H9 (cell line): ENCODE data around the gene SLC25A42. TPM values are rescaled to one million over a fixed set of nuclear protein-coding genes. Genes with fewer than 3 reads are reported as not detected.

ENCODE experiments used
- DNase-seq: peaks from one replicate; pipeline ENCODE4 v3.0.0-alpha.2; 2017
- H2AFZ ChIP-seq: one replicate; pipeline ENCODE4 v1.6.1; 2013; ENCODE audit warnings: mild to moderate bottlenecking, low read length, control low read depth, moderate library complexity
- H2AK5ac ChIP-seq: 2 replicates; pipeline ENCODE4 v1.6.1; 2013; ENCODE audit warnings: low read length, control low read depth, mixed read lengths; ENCODE audit not compliant: insufficient read length
- H2BK120ac ChIP-seq: one replicate; pipeline ENCODE4 v1.6.1; 2013; ENCODE audit warnings: low read depth, mild to moderate bottlenecking, low read length, control low read depth, inconsistent platforms; ENCODE audit not compliant: poor library complexity, severe bottlenecking
- H2BK12ac ChIP-seq: 2 replicates; pipeline ENCODE4 v1.6.1; 2013; ENCODE audit warnings: low read length, control low read depth, mixed read lengths, low read depth; ENCODE audit not compliant: insufficient read length
- H2BK15ac ChIP-seq: 2 replicates; pipeline ENCODE4 v1.6.1; 2013; ENCODE audit warnings: low read depth, low read length, control low read depth
- H2BK20ac ChIP-seq: one replicate; pipeline ENCODE4 v1.6.1; 2013; ENCODE audit warnings: low read depth, mild to moderate bottlenecking, low read length, control low read depth, inconsistent platforms; ENCODE audit not compliant: poor library complexity, severe bottlenecking
- H2BK5ac ChIP-seq: 2 replicates; pipeline ENCODE4 v1.6.1; 2013; ENCODE audit warnings: low read length, control low read depth, mixed read lengths; ENCODE audit not compliant: insufficient read length
- H3K14ac ChIP-seq: 2 replicates; pipeline ENCODE4 v1.6.1; 2013; ENCODE audit warnings: low read length, control low read depth; ENCODE audit not compliant: insufficient read depth
- H3K18ac ChIP-seq: 2 replicates; pipeline ENCODE4 v1.6.1; 2013; ENCODE audit warnings: low read depth, mild to moderate bottlenecking, mixed read lengths, low read length, control low read depth; ENCODE audit not compliant: insufficient read length
- H3K23ac ChIP-seq: 2 replicates; pipeline ENCODE4 v1.6.1; 2013; ENCODE audit warnings: low read length, control low read depth, mixed read lengths, low read depth; ENCODE audit not compliant: insufficient read length
- H3K23me2 ChIP-seq: 2 replicates; pipeline ENCODE4 v1.6.1; 2013; ENCODE audit warnings: low read depth, mild to moderate bottlenecking, mixed read lengths, low read length, control low read depth; ENCODE audit not compliant: insufficient read length, poor library complexity, severe bottlenecking
- H3K27ac ChIP-seq: 2 replicates; pipeline ENCODE4 v1.5.1; 2013; ENCODE audit warnings: low read length, control low read depth, mixed read lengths, low read depth; ENCODE audit not compliant: insufficient read length
- H3K27me3 ChIP-seq: 2 replicates; pipeline ENCODE4 v1.6.1; 2013; ENCODE audit warnings: low read length, control low read depth, inconsistent platforms; ENCODE audit not compliant: insufficient read depth
- H3K4ac ChIP-seq: 2 replicates; pipeline ENCODE4 v1.6.1; 2013; ENCODE audit warnings: low read depth, mild to moderate bottlenecking, control low read depth, inconsistent platforms, low read length, moderate library complexity
- H3K4me1 ChIP-seq: 2 replicates; pipeline ENCODE4 v1.6.1; 2013; ENCODE audit warnings: low read length, control low read depth, inconsistent platforms; ENCODE audit not compliant: insufficient read depth
- H3K4me2 ChIP-seq: 2 replicates; pipeline ENCODE4 v1.6.1; 2013; ENCODE audit warnings: low read length, control low read depth, mixed read lengths; ENCODE audit not compliant: insufficient read length, insufficient read depth
- H3K56ac ChIP-seq: 2 replicates; pipeline ENCODE4 v1.6.1; 2013; ENCODE audit warnings: low read depth, mild to moderate bottlenecking, mixed read lengths, low read length, control low read depth; ENCODE audit not compliant: insufficient read length
- H3K79me1 ChIP-seq: 2 replicates; pipeline ENCODE4 v1.6.1; 2013; ENCODE audit warnings: low read depth, mild to moderate bottlenecking, moderate library complexity, low read length, control low read depth, inconsistent platforms; ENCODE audit not compliant: insufficient read depth, poor library complexity, severe bottlenecking
- H3K79me2 ChIP-seq: 2 replicates; pipeline ENCODE4 v1.6.1; 2013; ENCODE audit warnings: low read length, control low read depth, inconsistent platforms; ENCODE audit not compliant: insufficient read depth
- H3K9ac ChIP-seq: 2 replicates; pipeline ENCODE4 v1.6.1; 2013; ENCODE audit warnings: low read length, control low read depth, mixed read lengths; ENCODE audit not compliant: insufficient read length; ENCODE audit errors: extremely low read depth
- H3K9me3 ChIP-seq: one replicate; pipeline ENCODE4 v1.6.1; 2013; ENCODE audit warnings: low read depth, low read length, inconsistent platforms; ENCODE audit not compliant: control insufficient read depth
- H3T11ph ChIP-seq: one replicate; pipeline ENCODE4 v1.6.1; 2013; ENCODE audit warnings: mild to moderate bottlenecking, low read length, control low read depth, inconsistent platforms
- H4K20me1 ChIP-seq: one replicate; pipeline ENCODE4 v1.6.1; 2013; ENCODE audit not compliant: control insufficient read depth, insufficient read length, insufficient read depth
- H4K5ac ChIP-seq: 2 replicates; pipeline ENCODE4 v1.6.1; 2013; ENCODE audit warnings: low read depth, mild to moderate bottlenecking, mixed read lengths, low read length, control low read depth; ENCODE audit not compliant: insufficient read length
- H4K8ac ChIP-seq: replicated peaks from 2 replicates; pipeline ENCODE4 v1.6.1; 2013; ENCODE audit warnings: low read length, control low read depth, mixed read lengths, low read depth; ENCODE audit not compliant: insufficient read length
- H4K91ac ChIP-seq: 2 replicates; pipeline ENCODE4 v1.6.1; 2013; ENCODE audit warnings: low read depth, mild to moderate bottlenecking, moderate library complexity, mixed read lengths, low read length, control low read depth; ENCODE audit not compliant: insufficient read length
- H3K27ac Mint-ChIP-seq, 3 experiments: 2 replicates in 2 of 3; 3 replicates in 1 of 3; pipeline ENCODE4 v1.8.0; 2020 to 2021; ENCODE audit warnings: mixed read lengths in 3 of 3, mild to moderate bottlenecking in 1 of 3, moderate library complexity in 1 of 3
- H3K27me3 Mint-ChIP-seq: 2 replicates; pipeline ENCODE4 v1.8.0; 2021; ENCODE audit warnings: low read depth, mild to moderate bottlenecking, moderate library complexity, mixed read lengths
- H3K36me3 Mint-ChIP-seq, 3 experiments: 2 replicates in 2 of 3; 3 replicates in 1 of 3; pipeline ENCODE4 v1.8.0; 2020 to 2021; ENCODE audit warnings: low read depth in 3 of 3, mixed read lengths in 3 of 3; ENCODE audit not compliant: insufficient read depth in 1 of 3
- H3K4me1 Mint-ChIP-seq, 2 experiments: 2 replicates each; pipeline ENCODE4 v1.8.0; 2020; ENCODE audit warnings: mixed read lengths in 2 of 2
- H3K4me3 Mint-ChIP-seq, 2 experiments: 2 replicates in 1 of 2; 3 replicates in 1 of 2; pipeline ENCODE4 v1.8.0; 2020 to 2021; ENCODE audit warnings: mild to moderate bottlenecking in 2 of 2, mixed read lengths in 2 of 2, moderate library complexity in 1 of 2
- H3K9me3 Mint-ChIP-seq, 2 experiments: 2 replicates in 1 of 2; 3 replicates in 1 of 2; pipeline ENCODE4 v1.8.0; 2020; ENCODE audit warnings: mild to moderate bottlenecking in 2 of 2, mixed read lengths in 2 of 2, moderate library complexity in 1 of 2
- WGBS: extraction: QIAGEN DNeasy Blood & Tissue Kit; methylation state at CpG from one replicate; pipeline ENCODE4 v1.1.7; 2013; ENCODE audit warnings: missing lambda C conversion rate, low lambda C conversion rate, mixed read lengths; ENCODE audit not compliant: insufficient read length; ENCODE audit errors: extremely low coverage; 5-methylcytosine and 5-hydroxymethylcytosine counted together
- total RNA-seq: library from RNA; stranded (reverse); gene quantifications from 2 replicates; pipeline ENCODE4 v1.2.1, GENCODE V29; 2021
- TF ChIP-seq, protein P1 (sequence below): fragments of 200-600 bp; sonication (generic); conservative IDR thresholded peaks from 3 replicates; pipeline ENCODE4 v1.8.0; 2021; ENCODE audit warnings: antibody characterized with exemption, mild to moderate bottlenecking

The SLC25A42 gene
- total RNA-seq, 1 experiment from 2014 or later = 3.6 TPM

DNA sequence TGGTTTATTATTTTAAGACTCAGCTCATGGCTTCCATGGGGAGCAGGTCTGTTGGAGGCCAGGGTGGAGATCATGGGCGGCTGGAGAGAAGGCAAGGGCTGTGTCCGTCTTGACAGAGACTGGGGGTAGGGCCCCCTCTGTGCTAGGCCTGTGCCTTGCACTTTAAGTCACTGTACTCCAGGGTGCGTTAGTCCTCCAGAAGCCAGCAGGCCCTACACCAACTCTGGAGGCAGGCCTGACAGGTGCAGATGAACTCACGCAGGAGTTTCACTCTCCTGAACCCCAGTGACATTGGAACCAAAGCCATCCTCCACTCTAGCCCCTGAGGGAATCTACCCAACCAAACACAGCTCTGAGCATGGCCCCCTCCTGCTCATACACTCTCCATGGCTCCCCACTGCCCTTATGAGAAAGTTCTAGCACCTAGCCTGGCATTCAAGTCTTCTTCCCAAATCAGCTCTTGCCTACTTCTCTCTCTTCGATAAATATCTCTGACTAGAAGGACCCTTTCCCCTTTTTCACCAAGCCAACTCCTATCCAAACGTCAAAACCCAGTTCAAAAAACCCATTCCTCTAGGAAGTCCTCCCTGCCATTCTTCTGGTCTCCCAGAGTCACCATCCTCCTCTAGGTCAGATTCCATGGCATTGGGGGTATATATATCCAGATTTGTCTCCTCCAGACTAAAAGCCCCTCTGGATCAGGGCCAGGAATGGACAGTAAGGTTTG lies 91.1 kb downstream of the SLC25A42 start:
- Histone ChIP-seq H3K9me3 (no peaks in the 10 kb centered on the region), H2BK15ac (no peak overlapping the region), H2BK5ac (no peak overlapping the region), H2AK5ac (no peak overlapping the region), H3K23ac (no peak overlapping the region), H3K27me3 (no peaks in the 10 kb centered on the region), H2BK20ac (no peak overlapping the region), H2BK120ac (no peak overlapping the region), H4K5ac (no peak overlapping the region), H3K56ac (no peak overlapping the region), H3K23me2 (no peaks in the 10 kb centered on the region), H2BK12ac (no peak overlapping the region), H3T11ph (no peak overlapping the region), H4K91ac (no peak overlapping the region), H3K79me1 (no peaks in the 10 kb centered on the region), H3K9ac (no peak overlapping the region), H3K4me2 (no peak overlapping the region), H3K18ac (no peak overlapping the region), H2AFZ (no peak overlapping the region), H4K20me1 (no peaks in the 10 kb centered on the region), H3K4ac (no peak overlapping the region), H3K4me1 (no peaks in the 10 kb centered on the region), H4K8ac (no peak overlapping the region), H3K14ac (no peak overlapping the region; the same call in 1 of the 2 replicates), H3K79me2 (no peaks in the 10 kb centered on the region), H3K27ac (no peak overlapping the region)
- H3K27ac Mint-ChIP-seq = peak overlapping the region in 2 of 3 experiments; percentile 7 to 23; a peak in 1 of 7 replicates
- H3K4me1 Mint-ChIP-seq = peaks cover 6 to 11% of the 10 kb centered on the region in 2 experiments; a peak in 3 of 4 replicates
- H3K4me3 Mint-ChIP-seq = no peak overlapping the region; a peak in 1 of 5 replicates
- H3K9me3 Mint-ChIP-seq = no peaks in the 10 kb centered on the region; a peak in 1 of 5 replicates
- no peaks in the 10 kb centered on the region; a peak in 1 of 7 replicates for H3K36me3 Mint-ChIP-seq
- no CpG with 5 or more reads among the region's 6 CpGs for WGBS
- peaks cover 28% of the 10 kb centered on the region for H3K27me3 Mint-ChIP-seq
- TF ChIP-seq, protein P1, sequence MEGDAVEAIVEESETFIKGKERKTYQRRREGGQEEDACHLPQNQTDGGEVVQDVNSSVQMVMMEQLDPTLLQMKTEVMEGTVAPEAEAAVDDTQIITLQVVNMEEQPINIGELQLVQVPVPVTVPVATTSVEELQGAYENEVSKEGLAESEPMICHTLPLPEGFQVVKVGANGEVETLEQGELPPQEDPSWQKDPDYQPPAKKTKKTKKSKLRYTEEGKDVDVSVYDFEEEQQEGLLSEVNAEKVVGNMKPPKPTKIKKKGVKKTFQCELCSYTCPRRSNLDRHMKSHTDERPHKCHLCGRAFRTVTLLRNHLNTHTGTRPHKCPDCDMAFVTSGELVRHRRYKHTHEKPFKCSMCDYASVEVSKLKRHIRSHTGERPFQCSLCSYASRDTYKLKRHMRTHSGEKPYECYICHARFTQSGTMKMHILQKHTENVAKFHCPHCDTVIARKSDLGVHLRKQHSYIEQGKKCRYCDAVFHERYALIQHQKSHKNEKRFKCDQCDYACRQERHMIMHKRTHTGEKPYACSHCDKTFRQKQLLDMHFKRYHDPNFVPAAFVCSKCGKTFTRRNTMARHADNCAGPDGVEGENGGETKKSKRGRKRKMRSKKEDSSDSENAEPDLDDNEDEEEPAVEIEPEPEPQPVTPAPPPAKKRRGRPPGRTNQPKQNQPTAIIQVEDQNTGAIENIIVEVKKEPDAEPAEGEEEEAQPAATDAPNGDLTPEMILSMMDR = 0 out of 3 replicates have a peak, but pooled peaks have one; percentile 8
- DNase-seq = no peak
